Hindlimb muscle (tissue), 1 donor: ENCODE data around the gene HSPA12B. TPM values are rescaled to one million over a fixed set of nuclear protein-coding genes. Genes with fewer than 3 reads are reported as not detected.
"Not testable (repeated sequence)": the region's sequence is repeated elsewhere in the genome, so short reads cannot be mapped to it uniquely, and the experiment has no call there.

Experiments
- DNase-seq: peaks from one replicate; pipeline ENCODE4 v3.0.0-alpha.2; 2013
- polyA plus RNA-seq: library from polyadenylated mRNA; unstranded; fragments of 120-200 nt; gene quantifications from one replicate; pipeline ENCODE4 v1.2.1, GENCODE V29; 2013; ENCODE audit not compliant: insufficient read length

HSPA12B gene
- polyA plus RNA-seq, 1 donor, result 25.5 TPM

DNA sequence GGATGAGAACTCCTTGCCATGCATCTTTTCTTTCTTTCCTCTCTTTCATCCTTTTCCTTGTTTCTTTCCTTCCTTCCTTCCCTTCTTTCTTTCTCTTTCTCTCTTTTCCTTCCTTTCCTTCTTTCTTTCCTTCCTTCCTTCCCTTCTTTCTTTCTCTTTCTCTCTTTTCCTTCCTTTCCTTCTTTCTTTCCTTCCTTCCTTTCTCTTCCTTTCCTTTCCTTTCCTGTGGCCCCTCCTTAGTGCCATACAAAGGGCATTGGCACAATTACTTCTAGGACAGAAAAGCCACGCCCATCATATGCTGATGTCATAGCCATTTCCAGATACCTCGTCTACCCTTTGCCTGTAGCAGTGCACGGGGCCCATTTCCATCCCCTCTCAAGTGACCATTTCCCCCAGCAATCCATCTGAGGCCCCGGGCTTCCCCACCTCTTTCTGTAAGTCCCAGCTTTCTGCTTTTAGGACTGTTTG, 56.2 kb downstream of the HSPA12B start:
- no peak for DNase-seq

DNA sequence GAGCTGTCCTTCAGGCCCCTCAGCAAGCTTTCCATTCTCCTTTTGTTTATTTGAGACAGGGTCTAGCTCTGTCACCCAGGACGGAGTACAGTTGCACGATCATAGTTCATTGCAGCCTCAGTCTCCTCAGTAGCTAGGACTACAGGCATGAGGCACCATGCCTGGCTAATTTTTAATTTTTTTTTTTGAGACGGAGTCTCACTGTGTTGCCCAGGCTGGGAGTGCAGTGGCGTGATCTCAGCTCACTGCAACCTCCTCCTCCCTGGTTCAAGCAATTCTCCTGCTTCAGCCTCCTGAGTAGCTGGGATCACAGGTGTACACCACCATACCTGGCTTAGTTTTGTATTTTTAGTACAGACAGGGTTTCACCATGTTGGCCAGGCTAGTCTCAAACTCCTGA, 56.7 kb downstream of the HSPA12B start:
- DNase-seq, result not testable (repeated sequence)

DNA sequence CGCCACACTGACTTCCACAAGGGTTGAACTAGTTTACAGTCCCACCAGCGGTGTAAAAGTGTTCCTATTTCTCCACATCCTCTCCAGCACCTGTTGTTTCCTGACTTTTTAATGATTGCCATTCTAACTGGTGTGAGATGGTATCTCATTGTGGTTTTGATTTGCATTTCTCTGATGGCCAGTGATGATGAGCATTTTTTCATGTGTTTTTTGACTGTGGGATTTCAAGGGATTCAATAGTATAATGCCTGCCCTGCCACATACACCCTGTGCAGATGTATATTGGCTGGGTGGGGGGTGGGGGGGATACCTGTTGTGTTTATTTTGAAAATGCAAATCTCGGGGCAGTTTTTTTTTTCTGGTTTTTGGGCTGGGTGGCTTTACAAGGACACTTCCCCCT, 61.7 kb downstream of the HSPA12B start:
- DNase-seq, result not testable (repeated sequence)

DNA sequence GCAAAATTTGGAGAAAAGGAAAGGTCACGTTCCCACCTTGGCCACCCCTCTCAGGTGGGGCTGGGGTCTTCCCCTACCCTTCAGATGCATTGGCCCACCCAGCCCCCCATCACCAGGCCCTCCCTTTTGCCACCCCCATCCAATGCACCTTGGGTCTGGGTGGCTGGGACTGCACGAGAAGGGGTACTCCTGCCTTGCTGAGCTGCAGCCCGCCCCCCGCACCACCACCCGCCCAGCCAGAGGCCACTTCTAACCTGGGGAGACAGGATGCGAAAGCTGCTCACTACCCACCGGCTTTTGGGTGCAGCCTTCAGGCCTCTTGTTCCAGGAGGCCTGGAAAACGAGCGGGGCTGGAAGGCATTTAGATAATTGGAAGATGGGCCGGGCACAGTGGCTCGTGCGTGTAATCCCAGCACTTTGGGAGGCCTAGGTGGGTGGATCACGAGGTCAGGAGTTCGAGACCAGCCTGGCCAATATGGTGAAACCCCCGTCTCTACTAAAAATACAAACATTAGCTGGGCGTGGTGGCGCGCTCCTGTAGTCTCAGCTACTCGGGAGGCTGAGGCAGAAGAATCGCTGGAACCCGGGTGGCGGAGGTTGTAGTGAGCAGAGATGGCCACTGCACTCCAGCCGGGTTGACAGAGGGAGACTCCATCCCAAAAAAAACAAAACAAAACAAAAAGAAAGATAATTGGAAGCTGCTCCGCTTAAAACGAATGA, 62.4 kb downstream of the HSPA12B start:
- DNase-seq, result no peak

DNA sequence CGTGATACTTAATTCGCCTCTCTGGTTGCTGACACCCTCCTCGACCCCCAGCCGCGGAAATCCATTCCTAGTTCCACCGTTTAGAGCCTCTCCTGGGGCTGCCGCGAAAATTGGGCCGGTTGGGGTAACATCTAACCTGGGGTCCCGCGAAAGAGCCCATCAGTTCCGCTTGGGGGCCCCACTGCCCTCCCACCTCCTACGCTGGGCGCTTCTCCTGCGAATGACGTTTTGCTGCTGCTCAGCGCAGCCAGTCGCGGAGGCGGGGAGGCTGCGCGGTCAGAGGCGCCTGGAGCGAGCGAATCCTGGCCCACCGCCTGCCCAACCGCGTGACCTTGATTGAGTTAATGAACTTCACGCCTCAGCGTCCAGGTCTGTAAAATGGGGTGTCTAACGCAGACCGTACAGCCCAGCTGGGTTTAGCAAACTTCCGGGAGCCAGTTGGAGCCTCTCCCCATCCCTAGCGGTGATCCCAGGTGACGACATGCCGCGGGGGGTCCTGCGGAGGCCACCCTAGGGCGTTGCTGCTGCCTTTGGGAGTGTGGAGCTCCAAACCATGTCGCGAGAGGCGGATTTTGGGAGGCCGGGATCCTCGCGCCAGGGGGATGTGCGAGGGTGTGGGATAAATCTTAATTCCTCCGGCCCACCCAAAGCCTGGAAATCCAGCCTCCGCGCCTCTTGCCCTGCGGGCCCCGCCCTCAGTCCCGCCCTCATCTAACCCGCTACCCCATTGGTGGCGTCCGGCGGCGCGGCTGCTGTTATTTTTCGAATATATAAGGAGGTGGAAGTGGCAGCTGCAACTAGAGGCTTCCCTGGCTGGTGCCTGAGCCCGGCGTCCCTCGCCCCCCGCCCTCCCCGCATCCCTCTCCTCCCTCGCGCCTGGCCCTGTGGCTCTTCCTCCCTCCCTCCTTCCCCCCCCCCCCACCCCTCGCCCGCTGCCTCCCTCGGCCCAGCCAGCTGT, 63.3 kb downstream of the HSPA12B start, which contains the start of gene CDC25B:
TSS of gene CDC25B (plus strand) at position 800 of the 958 bp plus-strand sequence. CDS start 222 bp downstream, outside the sequence.
- DNase-seq, result peak; percentile 94

DNA sequence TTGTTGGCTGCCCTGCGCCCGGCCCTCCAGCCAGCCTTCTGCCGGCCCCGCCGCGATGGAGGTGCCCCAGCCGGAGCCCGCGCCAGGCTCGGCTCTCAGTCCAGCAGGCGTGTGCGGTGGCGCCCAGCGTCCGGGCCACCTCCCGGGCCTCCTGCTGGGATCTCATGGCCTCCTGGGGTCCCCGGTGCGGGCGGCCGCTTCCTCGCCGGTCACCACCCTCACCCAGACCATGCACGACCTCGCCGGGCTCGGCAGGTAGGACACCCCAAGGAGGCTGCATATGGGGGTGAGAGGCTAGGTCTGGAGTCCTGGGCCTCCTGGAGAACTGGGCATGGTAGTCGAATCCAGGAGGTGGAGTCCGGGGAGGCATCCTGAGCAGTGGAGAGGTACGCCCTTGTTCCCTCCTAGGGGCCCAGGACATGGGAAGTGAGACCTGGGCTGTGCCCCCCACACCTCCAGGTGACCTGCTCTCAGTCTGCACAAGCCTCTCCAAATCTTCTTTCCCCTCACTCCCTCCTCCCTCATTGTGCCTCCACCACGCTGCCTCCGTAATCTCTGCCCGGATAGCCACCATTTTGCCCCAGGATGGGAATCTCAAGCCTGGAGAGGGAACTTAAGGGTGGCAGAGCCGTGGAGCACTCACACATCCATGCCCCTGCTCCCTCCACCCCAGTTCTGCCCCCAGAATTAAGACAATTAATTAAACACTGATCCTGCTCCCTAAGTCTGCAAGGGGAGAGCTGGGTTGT, 64.2 kb downstream of the HSPA12B start:
- DNase-seq, result no peak

DNA sequence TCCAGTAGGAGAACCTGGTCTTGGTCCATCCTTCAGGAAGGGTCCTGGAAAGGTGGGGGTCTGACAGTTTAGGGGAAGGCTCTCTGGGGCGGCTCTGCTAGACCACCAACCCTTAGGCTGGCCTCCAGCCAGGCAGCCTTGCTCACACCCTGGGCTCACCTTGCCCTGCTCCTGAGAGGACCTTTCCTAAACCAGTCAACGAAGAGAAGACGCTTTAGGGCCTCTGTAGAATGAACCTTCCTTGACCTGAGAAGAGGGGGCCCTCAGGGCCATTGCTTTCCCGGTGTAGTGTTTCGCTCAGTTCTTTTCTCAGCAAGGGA, 64.7 kb downstream of the HSPA12B start:
- no peak for DNase-seq

DNA sequence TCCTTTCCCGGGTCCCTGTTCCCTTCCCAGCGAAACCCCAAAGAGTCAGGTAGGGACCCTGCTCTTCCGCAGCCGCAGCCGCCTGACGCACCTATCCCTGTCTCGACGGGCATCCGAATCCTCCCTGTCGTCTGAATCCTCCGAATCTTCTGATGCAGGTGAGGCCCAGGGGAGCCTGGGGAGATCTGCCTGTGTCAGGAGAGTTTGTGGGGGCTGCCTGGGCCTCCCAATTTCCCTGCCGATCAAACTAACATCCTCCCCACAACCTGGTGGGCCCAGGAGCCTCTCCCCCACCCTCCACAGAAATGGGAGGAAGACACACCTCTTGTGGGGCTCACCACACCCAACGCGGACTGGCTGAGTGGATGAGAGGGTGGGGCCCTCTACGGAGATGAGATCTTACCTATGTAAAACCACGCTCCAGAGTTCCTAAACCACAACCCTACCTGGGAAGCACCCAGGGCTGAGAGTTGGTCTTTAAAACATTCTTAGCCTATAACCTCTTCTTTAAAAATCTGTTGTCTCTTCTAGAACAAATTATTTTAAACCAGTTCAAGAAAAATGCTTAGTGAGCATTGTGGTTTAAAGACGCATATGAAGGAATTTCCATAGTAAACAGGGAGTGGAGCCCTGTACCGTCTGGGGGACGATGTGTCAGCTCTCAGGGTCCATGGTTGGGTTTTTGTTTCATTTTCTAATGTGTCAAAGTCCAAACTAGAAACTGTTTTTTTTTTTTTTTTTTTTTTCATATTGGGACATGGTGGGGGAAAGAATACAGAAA, 65.3 kb downstream of the HSPA12B start:
- DNase-seq, result no peak

DNA sequence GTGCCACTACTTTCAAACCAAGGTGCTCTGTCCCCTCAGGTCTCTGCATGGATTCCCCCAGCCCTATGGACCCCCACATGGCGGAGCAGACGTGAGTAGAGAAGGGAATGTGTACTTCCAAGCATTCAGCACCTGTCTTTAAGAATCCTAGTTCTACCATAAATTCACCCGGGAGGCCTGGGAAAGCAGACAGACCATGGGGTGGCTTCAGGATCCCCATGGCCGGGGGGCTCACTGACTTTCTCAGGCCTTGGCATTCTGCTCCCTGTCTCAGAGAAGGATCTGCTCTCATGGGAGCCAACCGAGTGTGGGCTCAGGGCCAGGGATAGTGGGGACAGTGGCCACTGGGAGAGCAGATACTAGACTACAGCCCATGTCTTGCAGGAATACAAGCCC, 65.9 kb downstream of the HSPA12B start:
- DNase-seq, result no peak

DNA sequence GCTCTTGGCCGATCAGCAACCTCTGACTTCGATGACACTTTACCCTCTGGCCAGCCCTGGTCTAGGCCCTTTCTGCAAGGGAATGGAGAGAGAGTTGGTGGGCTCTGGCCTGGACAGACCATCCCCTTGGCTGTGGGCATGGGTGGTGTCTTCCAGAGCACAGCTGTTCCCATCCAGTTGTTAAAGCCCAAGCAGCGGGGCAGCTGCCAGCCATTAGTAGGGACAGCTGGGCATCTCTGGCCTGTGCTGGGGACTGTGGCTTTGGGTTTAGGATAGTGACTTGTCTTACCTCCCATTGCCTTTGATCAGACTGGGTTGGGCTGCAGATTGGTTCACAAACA, 66.4 kb downstream of the HSPA12B start:
- DNase-seq, result no peak

DNA sequence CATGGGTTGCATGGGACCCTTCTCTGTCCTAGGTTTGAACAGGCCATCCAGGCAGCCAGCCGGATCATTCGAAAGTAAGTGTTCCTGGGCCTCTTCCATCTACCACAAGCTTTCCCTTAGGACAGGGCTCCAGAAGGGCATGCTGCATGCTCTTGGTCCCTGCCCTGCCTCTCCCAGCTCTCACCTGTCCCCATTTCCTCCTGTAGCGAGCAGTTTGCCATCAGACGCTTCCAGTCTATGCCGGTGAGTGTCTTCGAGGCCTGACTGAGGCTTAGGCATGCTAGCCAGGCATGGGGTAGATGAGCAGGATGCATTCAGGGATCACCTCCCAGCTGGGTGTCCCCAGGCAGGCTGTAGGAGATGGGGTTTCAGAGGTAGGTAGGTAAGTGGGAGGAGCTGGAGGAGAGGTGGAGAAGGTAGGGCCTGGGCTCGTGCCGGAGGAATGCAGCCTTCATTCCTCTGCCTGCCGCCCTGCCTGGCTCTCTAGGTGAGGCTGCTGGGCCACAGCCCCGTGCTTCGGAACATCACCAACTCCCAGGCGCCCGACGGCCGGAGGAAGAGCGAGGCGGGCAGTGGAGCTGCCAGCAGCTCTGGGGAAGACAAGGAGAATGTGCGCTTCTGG, 67.9 kb downstream of the HSPA12B start:
- DNase-seq, result no peak

DNA sequence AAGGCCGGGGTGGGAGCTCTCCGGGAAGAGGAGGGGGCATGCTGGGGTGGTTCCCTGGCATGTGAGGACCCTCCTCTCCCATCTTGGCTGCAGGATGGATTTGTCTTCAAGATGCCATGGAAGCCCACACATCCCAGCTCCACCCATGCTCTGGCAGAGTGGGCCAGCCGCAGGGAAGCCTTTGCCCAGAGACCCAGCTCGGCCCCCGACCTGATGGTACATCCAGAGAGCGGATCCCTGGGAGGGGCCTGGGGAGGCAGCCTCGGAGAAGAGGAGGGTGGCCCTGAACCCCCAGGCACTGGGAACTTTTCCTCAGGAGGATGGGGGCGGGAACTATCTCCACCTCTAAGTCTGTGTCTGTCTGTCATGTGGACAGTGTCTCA, 68.4 kb downstream of the HSPA12B start:
- no peak for DNase-seq

DNA sequence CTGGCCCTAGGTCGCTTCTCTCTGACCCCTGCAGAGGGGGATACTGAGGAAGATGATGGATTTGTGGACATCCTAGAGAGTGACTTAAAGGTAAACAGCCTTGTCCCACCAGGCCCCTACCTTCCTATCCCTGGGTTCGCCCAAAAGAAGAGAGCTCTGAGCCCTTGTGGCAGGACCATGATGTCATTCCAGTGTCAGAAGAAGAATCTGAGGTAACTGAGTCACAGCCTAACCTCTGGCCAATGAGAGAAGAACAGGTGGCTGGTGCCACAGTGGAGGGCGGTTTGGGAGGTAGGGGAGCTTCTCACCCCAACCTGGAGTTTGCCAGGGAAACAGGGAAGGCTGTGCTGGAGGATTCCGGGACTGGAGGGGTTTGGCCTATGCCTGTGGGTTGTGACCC, 68.8 kb downstream of the HSPA12B start:
- no peak for DNase-seq

DNA sequence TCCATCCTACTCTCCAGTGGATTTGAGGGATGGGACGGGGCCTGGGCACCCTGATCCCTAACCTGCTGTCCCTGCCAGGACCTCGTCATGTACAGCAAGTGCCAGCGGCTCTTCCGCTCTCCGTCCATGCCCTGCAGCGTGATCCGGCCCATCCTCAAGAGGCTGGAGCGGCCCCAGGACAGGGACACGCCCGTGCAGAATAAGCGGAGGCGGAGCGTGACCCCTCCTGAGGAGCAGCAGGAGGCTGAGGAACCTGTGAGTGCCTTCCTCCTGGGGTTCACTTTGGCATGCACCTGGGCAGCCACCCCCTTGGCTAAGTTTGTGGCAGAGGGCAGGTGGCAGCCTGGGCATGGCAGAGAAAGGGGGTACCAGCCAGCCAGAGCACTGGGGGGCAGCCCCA, 69.4 kb downstream of the HSPA12B start:
- no peak for DNase-seq

Other genes with a start within 250 kb of the HSPA12B start
- gene GFRA4, start 69.3 kb upstream of the HSPA12B start, polyA plus RNA-seq, result not detected
- 61.5 TPM for gene ADAM33, start 50.7 kb upstream of the HSPA12B start, polyA plus RNA-seq
- 4.6 TPM for gene SIGLEC1, start 20.1 kb upstream of the HSPA12B start, polyA plus RNA-seq
- 29.1 TPM for gene ADISSP, start 35.1 kb downstream of the HSPA12B start, polyA plus RNA-seq
- gene SPEF1, start 48.8 kb downstream of the HSPA12B start, polyA plus RNA-seq, result not detected
- 47.8 TPM for gene CENPB, start 54.1 kb downstream of the HSPA12B start, polyA plus RNA-seq
- gene CDC25B, start 63.6 kb downstream of the HSPA12B start, polyA plus RNA-seq, result 122 TPM
- 11.8 TPM for gene AP5S1, start 87.9 kb downstream of the HSPA12B start, polyA plus RNA-seq
- gene MAVS, start 114.1 kb downstream of the HSPA12B start, polyA plus RNA-seq, result 26.0 TPM
- gene PANK2, start 156.7 kb downstream of the HSPA12B start, polyA plus RNA-seq, result 32.7 TPM